Progenitor cell of endocrine pancreas (in vitro differentiated cells): ENCODE data around the gene KCNIP4. TPM values are rescaled to one million over a fixed set of nuclear protein-coding genes. Genes with fewer than 3 reads are reported as not detected.

Experiments
- DNase-seq: peaks from one replicate; pipeline ENCODE4 v3.0.0; 2021; ENCODE audit warnings: low spot score; ENCODE audit not compliant: unreplicated experiment
- H3K27ac Mint-ChIP-seq: 2 replicates; pipeline ENCODE4 v1.8.0; 2021; ENCODE audit warnings: mild to moderate bottlenecking, moderate library complexity, mixed read lengths
- H3K27me3 Mint-ChIP-seq: 2 replicates; pipeline ENCODE4 v1.8.0; 2021; ENCODE audit warnings: mixed read lengths
- H3K36me3 Mint-ChIP-seq: 2 replicates; pipeline ENCODE4 v1.8.0; 2022; ENCODE audit warnings: mixed read lengths; ENCODE audit not compliant: insufficient read depth
- H3K4me1 Mint-ChIP-seq: 2 replicates; pipeline ENCODE4 v1.8.0; 2021; ENCODE audit warnings: low read depth, mixed read lengths
- H3K4me3 Mint-ChIP-seq: 2 replicates; pipeline ENCODE4 v1.8.0; 2021; ENCODE audit warnings: low read depth, mild to moderate bottlenecking, moderate library complexity, mixed read lengths
- H3K9me3 Mint-ChIP-seq: 2 replicates; pipeline ENCODE4 v1.8.0; 2021; ENCODE audit warnings: low read depth, mixed read lengths
- CTCF ChIP-seq: fragments of 200-600 bp; sonication (generic); IDR thresholded peaks from one replicate; pipeline ENCODE4 v1.5.0; 2021; ENCODE audit warnings: antibody characterized with exemption, mild to moderate bottlenecking; ENCODE audit not compliant: unreplicated experiment
- total RNA-seq: library from RNA; stranded (reverse); gene quantifications from 2 replicates; pipeline ENCODE4 v1.2.1, GENCODE V29; 2021

The KCNIP4 gene
- total RNA-seq, 1 donor from 2014 or later: 0.43 TPM

- no peak overlapping the region for H3K27ac Mint-ChIP-seq
- no peak for DNase-seq
- H3K9me3 Mint-ChIP-seq: no peaks in the 10 kb centered on the region
- no peak overlapping the region for H3K4me3 Mint-ChIP-seq
- no peaks in the 10 kb centered on the region for H3K27me3 Mint-ChIP-seq
- no peaks in the 10 kb centered on the region for H3K4me1 Mint-ChIP-seq
- no peak for TF ChIP-seq CTCF
- H3K36me3 Mint-ChIP-seq: no peaks in the 10 kb centered on the region
Observed at GRCh38 chr4:20832826-20833225, 1115.7 kb downstream of the KCNIP4 start.

GRCh38 chr4:20831746-20832145, 1116.8 kb downstream of the KCNIP4 start:
- Mint-ChIP-seq H3K27ac (no peak overlapping the region), H3K4me1 (no peaks in the 10 kb centered on the region), H3K4me3 (no peak overlapping the region), H3K36me3 (no peaks in the 10 kb centered on the region), H3K27me3 (no peaks in the 10 kb centered on the region), H3K9me3 (no peaks in the 10 kb centered on the region)
- DNase-seq: no peak
- TF ChIP-seq CTCF: no peak

GRCh38 chr4:20829617-20830357, 1118.8 kb downstream of the KCNIP4 start:
- DNase-seq: no peak
- Mint-ChIP-seq H3K27me3 (no peaks in the 10 kb centered on the region), H3K4me3 (no peak overlapping the region), H3K27ac (no peak overlapping the region), H3K4me1 (no peaks in the 10 kb centered on the region), H3K36me3 (no peaks in the 10 kb centered on the region), H3K9me3 (no peaks in the 10 kb centered on the region)
- TF ChIP-seq CTCF: no peak

GRCh38 chr4:20825505-20825904, 1123.1 kb downstream of the KCNIP4 start:
- Mint-ChIP-seq H3K27ac (no peak overlapping the region), H3K4me3 (no peak overlapping the region), H3K27me3 (no peaks in the 10 kb centered on the region), H3K9me3 (no peaks in the 10 kb centered on the region), H3K36me3 (no peaks in the 10 kb centered on the region), H3K4me1 (no peaks in the 10 kb centered on the region)
- no peak for TF ChIP-seq CTCF
- DNase-seq: no peak

- no peak overlapping the region for H3K27ac Mint-ChIP-seq
- H3K4me3 Mint-ChIP-seq: no peak overlapping the region
- DNase-seq: no peak
- H3K4me1 Mint-ChIP-seq: peaks cover 4% of the 10 kb centered on the region
- H3K9me3 Mint-ChIP-seq: no peaks in the 10 kb centered on the region
- no peaks in the 10 kb centered on the region for H3K27me3 Mint-ChIP-seq
- H3K36me3 Mint-ChIP-seq: no peaks in the 10 kb centered on the region
- TF ChIP-seq CTCF: no peak
Observed at GRCh38 chr4:20816287-20816686, 1132.3 kb downstream of the KCNIP4 start.
